IgD-negative memory B cell (primary cell): ENCODE measurements around the gene GMEB2. TPM values are rescaled to one million over a fixed set of nuclear protein-coding genes. Genes with fewer than 3 reads are reported as not detected.
"Not testable (repeated sequence)": the region's sequence is repeated elsewhere in the genome, so short reads cannot be mapped to it uniquely, and the experiment has no call there.

Experiments used
- H3K27ac Mint-ChIP-seq, 3 donors: one replicate each; pipeline ENCODE4 v1.8.0; 2020 to 2022; ENCODE audit warnings: mild to moderate bottlenecking in 3 of 3, mixed read lengths in 3 of 3, moderate library complexity in 1 of 3
- H3K27me3 Mint-ChIP-seq: one replicate; pipeline ENCODE4 v1.8.0; 2021; ENCODE audit warnings: mixed read lengths
- H3K36me3 Mint-ChIP-seq: one replicate; pipeline ENCODE4 v1.8.0; 2020; ENCODE audit warnings: mild to moderate bottlenecking, mixed read lengths
- H3K4me1 Mint-ChIP-seq, 3 donors: one replicate each; pipeline ENCODE4 v1.8.0; 2020 to 2022; ENCODE audit warnings: mixed read lengths in 3 of 3, mild to moderate bottlenecking in 1 of 3
- H3K4me3 Mint-ChIP-seq, 4 donors: one replicate each; pipeline ENCODE4 v1.8.0; 2020 to 2022; ENCODE audit warnings: mild to moderate bottlenecking in 4 of 4, mixed read lengths in 4 of 4, moderate library complexity in 3 of 4
- H3K9me3 Mint-ChIP-seq, 3 donors: one replicate each; pipeline ENCODE4 v1.8.0; 2020 to 2021; ENCODE audit warnings: mixed read lengths in 3 of 3, mild to moderate bottlenecking in 1 of 3
- polyA plus RNA-seq: library from polyadenylated mRNA; unstranded; fragments of 300-500 nt; fragmentation: Illumina TruSeq; gene quantifications from one replicate; pipeline ENCODE4 v1.2.3, GENCODE V29; 2021

GMEB2 gene
- polyA plus RNA-seq, 1 donor from 2014 or later = 10.6 TPM

- Mint-ChIP-seq H3K4me1 (peaks cover 0 to 18% (median 11%) of the 10 kb centered on the region in 3 donors), H3K36me3 (no peaks in the 10 kb centered on the region), H3K9me3 (no peaks in the 10 kb centered on the region), H3K27me3 (no peaks in the 10 kb centered on the region), H3K4me3 (no peak overlapping the region), H3K27ac (no peak overlapping the region)
These were observed 54.7 kb downstream of the GMEB2 start for GRCh38 chr20:63572071-63572787.

- H3K9me3 Mint-ChIP-seq, H3K27ac Mint-ChIP-seq, H3K36me3 Mint-ChIP-seq, H3K27me3 Mint-ChIP-seq, H3K4me3 Mint-ChIP-seq: not testable (repeated sequence)
- peaks cover 0 to 22% (median 11%) of the 10 kb centered on the region in 3 donors for H3K4me1 Mint-ChIP-seq
These were observed 55.8 kb downstream of the GMEB2 start for GRCh38 chr20:63571087-63571478.

GRCh38 chr20:63570281-63571086, 56.4 kb downstream of the GMEB2 start:
- H3K9me3 Mint-ChIP-seq = no peaks in the 10 kb centered on the region
- H3K4me3 Mint-ChIP-seq = peak overlapping the region in 3 of 4 donors; percentile 12 to 92 (median 55)
- H3K27ac Mint-ChIP-seq = no peak overlapping the region
- no peaks in the 10 kb centered on the region for H3K36me3 Mint-ChIP-seq
- H3K4me1 Mint-ChIP-seq = peaks cover 0 to 22% (median 11%) of the 10 kb centered on the region in 3 donors
- no peaks in the 10 kb centered on the region for H3K27me3 Mint-ChIP-seq

GRCh38 chr20:63568986-63569949, 57.6 kb downstream of the GMEB2 start:
- Mint-ChIP-seq H3K27ac (peak overlapping the region in 2 of 3 donors; percentile 63 to 90), H3K4me1 (peaks cover 0 to 22% (median 11%) of the 10 kb centered on the region in 3 donors), H3K4me3 (peak overlapping the region; percentile 77 to 92 (median 82)), H3K36me3 (no peaks in the 10 kb centered on the region), H3K9me3 (no peaks in the 10 kb centered on the region), H3K27me3 (no peaks in the 10 kb centered on the region)

GRCh38 chr20:63568170-63568981, 58.5 kb downstream of the GMEB2 start:
- peaks cover 0 to 22% (median 11%) of the 10 kb centered on the region in 3 donors for H3K4me1 Mint-ChIP-seq
- no peaks in the 10 kb centered on the region for H3K27me3 Mint-ChIP-seq
- no peaks in the 10 kb centered on the region for H3K9me3 Mint-ChIP-seq
- peak overlapping the region in 2 of 3 donors; percentile 87 to 90 for H3K27ac Mint-ChIP-seq
- H3K4me3 Mint-ChIP-seq = peak overlapping the region; percentile 82 to 94 (median 93)
- no peaks in the 10 kb centered on the region for H3K36me3 Mint-ChIP-seq

GRCh38 chr20:63567386-63568169, 59.3 kb downstream of the GMEB2 start:
- Mint-ChIP-seq H3K4me3 (peak overlapping the region; percentile 82 to 94 (median 93)), H3K27ac (peak overlapping the region; percentile 16 to 90 (median 87)), H3K36me3 (no peaks in the 10 kb centered on the region), H3K4me1 (peaks cover 0 to 22% (median 11%) of the 10 kb centered on the region in 3 donors), H3K9me3 (no peaks in the 10 kb centered on the region), H3K27me3 (no peaks in the 10 kb centered on the region)

GRCh38 chr20:63567136-63567385, 59.8 kb downstream of the GMEB2 start:
- H3K36me3 Mint-ChIP-seq = no peaks in the 10 kb centered on the region
- peak overlapping the region; percentile 82 to 94 (median 93) for H3K4me3 Mint-ChIP-seq
- peak overlapping the region in 2 of 3 donors; percentile 13 to 90 for H3K27ac Mint-ChIP-seq
- H3K4me1 Mint-ChIP-seq = peaks cover 0 to 22% (median 11%) of the 10 kb centered on the region in 3 donors
- no peaks in the 10 kb centered on the region for H3K9me3 Mint-ChIP-seq
- no peaks in the 10 kb centered on the region for H3K27me3 Mint-ChIP-seq

GRCh38 chr20:63566395-63567135, 60.3 kb downstream of the GMEB2 start:
- H3K27me3 Mint-ChIP-seq = no peaks in the 10 kb centered on the region
- H3K36me3 Mint-ChIP-seq = no peaks in the 10 kb centered on the region
- H3K4me1 Mint-ChIP-seq = peaks cover 0 to 22% (median 11%) of the 10 kb centered on the region in 3 donors
- peak overlapping the region; percentile 82 to 94 (median 93) for H3K4me3 Mint-ChIP-seq
- H3K9me3 Mint-ChIP-seq = no peaks in the 10 kb centered on the region
- H3K27ac Mint-ChIP-seq = peak overlapping the region in 2 of 3 donors; percentile 13 to 90

GRCh38 chr20:63565699-63566335, 61.1 kb downstream of the GMEB2 start:
- no peaks in the 10 kb centered on the region for H3K36me3 Mint-ChIP-seq

GRCh38 chr20:63565021-63565698, 61.7 kb downstream of the GMEB2 start:
- no peaks in the 10 kb centered on the region for H3K9me3 Mint-ChIP-seq
- H3K36me3 Mint-ChIP-seq = peaks cover 2% of the 10 kb centered on the region
- no peak overlapping the region for H3K27ac Mint-ChIP-seq
- H3K27me3 Mint-ChIP-seq = no peaks in the 10 kb centered on the region
- no peak overlapping the region for H3K4me3 Mint-ChIP-seq
- H3K4me1 Mint-ChIP-seq = peaks cover 0 to 23% (median 11%) of the 10 kb centered on the region in 3 donors

More at GRCh38 chr20:63565699-63566335, 61.1 kb downstream of the GMEB2 start:
- Mint-ChIP-seq H3K27me3 (no peaks in the 10 kb centered on the region), H3K27ac (no peak overlapping the region), H3K9me3 (no peaks in the 10 kb centered on the region), H3K4me1 (peaks cover 0 to 22% (median 11%) of the 10 kb centered on the region in 3 donors), H3K4me3 (no peak overlapping the region)

- Mint-ChIP-seq H3K4me1 (peaks cover 0 to 22% (median 11%) of the 10 kb centered on the region in 3 donors), H3K4me3 (peak overlapping the region in 1 of 4 donors; percentile 28), H3K27ac (no peak overlapping the region), H3K36me3 (peaks cover 3% of the 10 kb centered on the region), H3K27me3 (no peaks in the 10 kb centered on the region), H3K9me3 (no peaks in the 10 kb centered on the region)
These were observed 62.7 kb downstream of the GMEB2 start for GRCh38 chr20:63564036-63564810.
